Naive thymus-derived CD4-positive, alpha-beta T cell (primary cell): ENCODE measurements around the gene ELK4. TPM values are rescaled to one million over a fixed set of nuclear protein-coding genes. Genes with fewer than 3 reads are reported as not detected.

Experiments
- ATAC-seq: fragments of 150-1000 bp; cut with Tn5 transposase; 2 replicates; pipeline ENCODE4 v1.10.0; 2021; ENCODE audit warnings: mild to moderate bottlenecking, moderate library complexity
- CTCF ChIA-PET: fragments of 350-600 bp; sonication (Branson Sonifier 250); formaldehyde crosslinking; loops from one replicate; lab custom pipeline; 2021; ENCODE audit warnings: antibody characterized with exemption; lab: Charles Lee
- POLR2A ChIA-PET: fragments of 350-600 bp; sonication (Branson Sonifier 250); formaldehyde crosslinking; loops from one replicate; lab custom pipeline; 2021; ENCODE audit warnings: antibody characterized with exemption, inconsistent platforms; lab: Charles Lee
- DNase-seq, 9 donors: peaks; one replicate each; pipeline versions ENCODE4 v3.0.0 to v3.0.0-alpha.2; 2020 to 2022; ENCODE audit warnings: mixed read lengths in 1 of 9
- H3K27ac ChIP-seq: one replicate; pipeline ENCODE4 v1.7.0; 2013; ENCODE audit warnings: mild to moderate bottlenecking, low read depth, low read length, moderate library complexity
- H3K27me3 ChIP-seq, 2 donors: one replicate each; pipeline ENCODE4 v1.7.0; 2013; ENCODE audit warnings: low read length in 2 of 2, mild to moderate bottlenecking in 2 of 2, moderate library complexity in 2 of 2; ENCODE audit not compliant: control insufficient read depth in 2 of 2, insufficient read depth in 2 of 2
- H3K36me3 ChIP-seq, 3 experiments: 1 replicate in 2 of 3; 2 replicates in 1 of 3; pipeline ENCODE4 v1.7.0; 2013; ENCODE audit warnings: low read length in 3 of 3, mild to moderate bottlenecking in 3 of 3, moderate library complexity in 1 of 3; ENCODE audit not compliant: insufficient read depth in 3 of 3, control insufficient read depth in 2 of 3
- H3K4me1 ChIP-seq, 2 donors: one replicate each; pipeline ENCODE4 v1.7.0; 2013; ENCODE audit warnings: low read length in 2 of 2, mild to moderate bottlenecking in 2 of 2, moderate library complexity in 1 of 2; ENCODE audit not compliant: control insufficient read depth in 2 of 2, insufficient read depth in 2 of 2
- H3K4me3 ChIP-seq: 2 replicates; pipeline ENCODE4 v1.7.0; 2013; ENCODE audit warnings: mild to moderate bottlenecking, low read length
- H3K9me3 ChIP-seq, 3 experiments: 1 replicate in 2 of 3; 2 replicates in 1 of 3; pipeline ENCODE4 v1.7.0; 2013; ENCODE audit warnings: low read length in 3 of 3; ENCODE audit not compliant: control insufficient read depth in 2 of 3
- H3K27ac Mint-ChIP-seq, 9 donors: one replicate each; pipeline ENCODE4 v1.8.0; 2020 to 2022; ENCODE audit warnings: mixed read lengths in 9 of 9, mild to moderate bottlenecking in 8 of 9, moderate library complexity in 5 of 9, inconsistent platforms in 2 of 9
- H3K27me3 Mint-ChIP-seq, 5 donors: one replicate each; pipeline ENCODE4 v1.8.0; 2021 to 2022; ENCODE audit warnings: mixed read lengths in 5 of 5, mild to moderate bottlenecking in 1 of 5
- H3K36me3 Mint-ChIP-seq, 5 donors: one replicate each; pipeline ENCODE4 v1.8.0; 2020 to 2022; ENCODE audit warnings: mixed read lengths in 5 of 5, mild to moderate bottlenecking in 3 of 5, inconsistent platforms in 1 of 5
- H3K4me1 Mint-ChIP-seq, 7 donors: one replicate each; pipeline ENCODE4 v1.8.0; 2020 to 2022; ENCODE audit warnings: mixed read lengths in 7 of 7, mild to moderate bottlenecking in 3 of 7, inconsistent platforms in 1 of 7
- H3K4me3 Mint-ChIP-seq, 10 donors: one replicate each; pipeline ENCODE4 v1.8.0; 2020 to 2022; ENCODE audit warnings: mild to moderate bottlenecking in 10 of 10, mixed read lengths in 10 of 10, moderate library complexity in 6 of 10, inconsistent platforms in 2 of 10
- H3K9me3 Mint-ChIP-seq, 11 donors: one replicate each; pipeline ENCODE4 v1.8.0; 2020 to 2022; ENCODE audit warnings: mixed read lengths in 11 of 11, mild to moderate bottlenecking in 4 of 11, inconsistent platforms in 1 of 11, moderate library complexity in 1 of 11
- intact Hi-C, 2 donors: fragments of 100-400 bp; cut with micrococcal nuclease; formaldehyde crosslinking; loops; one replicate each; pipeline ENCODE4 v1.15.1; 2023
- polyA plus RNA-seq, 2 donors: library from polyadenylated mRNA; unstranded; fragments of 300-500 nt; fragmentation: Illumina TruSeq; gene quantifications; one replicate each; pipeline ENCODE4 v1.2.3, GENCODE V29; 2021
- total RNA-seq, 6 experiments: library from RNA in 5 of 6; stranded (reverse) in 5 of 6; gene quantifications; 1 replicate in 5 of 6; 2 replicates in 1 of 6; pipeline ENCODE4 v1.2.3 and lab custom pipeline; 2021 to 2026

Gene ELK4
- total and polyA plus RNA-seq, 7 experiments from 2014 or later, result 4.0 to 250 (median 123) TPM

DNA sequence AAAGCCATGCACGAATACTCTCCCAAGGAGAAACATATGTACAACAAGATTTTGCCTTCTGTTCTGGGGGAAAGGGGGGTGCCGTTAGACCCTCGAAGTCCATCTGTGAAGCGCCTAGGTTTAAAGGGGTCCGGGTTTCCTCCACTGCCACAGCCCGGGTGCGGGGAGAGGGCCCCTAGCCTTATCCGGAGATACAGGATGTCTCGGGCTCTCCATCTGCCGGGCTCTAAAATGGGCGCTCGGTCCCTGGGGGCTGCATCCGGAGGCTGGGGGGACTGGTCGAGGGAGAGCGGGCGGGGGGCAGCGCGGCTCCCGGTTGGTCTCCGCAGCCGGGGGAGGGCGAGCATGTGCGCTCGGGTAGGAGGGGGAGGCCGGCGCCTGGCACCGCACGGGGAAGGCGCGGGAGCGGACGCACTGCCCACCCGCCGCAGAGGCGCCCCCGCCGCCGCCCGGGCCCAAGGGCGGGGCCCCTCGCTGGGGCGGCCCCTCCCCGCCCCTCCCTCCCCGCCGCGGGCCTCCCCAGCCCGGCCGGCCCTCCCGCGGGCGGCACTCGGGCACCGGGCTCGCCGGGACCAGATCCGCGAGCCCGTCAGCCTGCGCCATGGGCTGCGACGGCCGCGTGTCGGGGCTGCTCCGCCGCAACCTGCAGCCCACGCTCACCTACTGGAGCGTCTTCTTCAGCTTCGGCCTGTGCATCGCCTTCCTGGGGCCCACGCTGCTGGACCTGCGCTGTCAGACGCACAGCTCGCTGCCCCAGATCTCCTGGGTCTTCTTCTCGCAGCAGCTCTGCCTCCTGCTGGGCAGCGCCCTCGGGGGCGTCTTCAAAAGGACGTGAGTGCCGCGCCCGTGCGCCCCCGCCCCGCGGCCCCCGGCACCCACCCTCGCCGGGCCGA is 63.1 kb downstream of the ELK4 start:
- Mint-ChIP-seq H3K4me3 (peak overlapping the region; percentile 53 to 86 (median 68)), H3K27ac (no peak overlapping the region), H3K9me3 (no peaks in the 10 kb centered on the region), H3K36me3 (no peaks in the 10 kb centered on the region), H3K4me1 (peaks cover 0 to 5% (median 4%) of the 10 kb centered on the region in 7 donors), H3K27me3 (peaks cover 42 to 79% (median 49%) of the 10 kb centered on the region in 5 donors)
- Histone ChIP-seq H3K4me1 (peaks cover 0 to 5% of the 10 kb centered on the region in 2 donors), H3K4me3 (no peak overlapping the region), H3K9me3 (no peaks in the 10 kb centered on the region), H3K36me3 (no peaks in the 10 kb centered on the region), H3K27me3 (peaks cover 3 to 14% of the 10 kb centered on the region in 2 donors), H3K27ac (no peak overlapping the region)
- ChIA-PET POLR2A (no interaction called here), CTCF (no interaction called here)
- intact Hi-C loops, result no loop called here
- ATAC-seq (peak; percentile 36), DNase-seq (peak in 1 of 9 donors; percentile 23)

GRCh38 chr1:205568135-205568468 is 63.7 kb downstream of the ELK4 start:
- peaks cover 3 to 14% of the 10 kb centered on the region in 2 donors for H3K27me3 ChIP-seq
- H3K36me3 ChIP-seq, result no peaks in the 10 kb centered on the region
- no peak for ATAC-seq
- H3K4me1 Mint-ChIP-seq, result peaks cover 0 to 5% (median 4%) of the 10 kb centered on the region in 7 donors
- H3K27ac Mint-ChIP-seq, result no peak overlapping the region
- H3K36me3 Mint-ChIP-seq, result no peaks in the 10 kb centered on the region
- intact Hi-C loops, result no loop called here
- H3K27ac ChIP-seq, result no peak overlapping the region
- no peaks in the 10 kb centered on the region for H3K9me3 Mint-ChIP-seq
- ChIA-PET POLR2A (no interaction called here), CTCF (no interaction called here)
- no peaks in the 10 kb centered on the region for H3K9me3 ChIP-seq
- DNase-seq, result no peak
- H3K4me3 Mint-ChIP-seq, result peak overlapping the region in 8 of 10 donors; percentile 60 to 78 (median 66)
- H3K4me1 ChIP-seq, result peaks cover 0 to 5% of the 10 kb centered on the region in 2 donors
- H3K4me3 ChIP-seq, result no peak overlapping the region
- peaks cover 42 to 75% (median 50%) of the 10 kb centered on the region in 5 donors for H3K27me3 Mint-ChIP-seq

GRCh38 chr1:205567716-205568115 is 64.1 kb downstream of the ELK4 start:
- no peak for ATAC-seq
- DNase-seq, result no peak
- Mint-ChIP-seq H3K27me3 (peaks cover 40 to 73% (median 51%) of the 10 kb centered on the region in 5 donors), H3K9me3 (no peaks in the 10 kb centered on the region), H3K27ac (no peak overlapping the region), H3K4me3 (peak overlapping the region in 2 of 10 donors; percentile 18 to 78), H3K4me1 (peaks cover 0 to 5% (median 4%) of the 10 kb centered on the region in 7 donors), H3K36me3 (no peaks in the 10 kb centered on the region)
- Histone ChIP-seq H3K9me3 (no peaks in the 10 kb centered on the region), H3K36me3 (no peaks in the 10 kb centered on the region), H3K27me3 (peaks cover 3 to 14% of the 10 kb centered on the region in 2 donors), H3K4me1 (peaks cover 0 to 5% of the 10 kb centered on the region in 2 donors), H3K4me3 (no peak overlapping the region), H3K27ac (no peak overlapping the region)
- intact Hi-C loops, result no loop called here
- POLR2A ChIA-PET, result no interaction called here
- CTCF ChIA-PET, result no interaction called here

GRCh38 chr1:205565799-205566198 is 66.0 kb downstream of the ELK4 start:
- peaks cover 0 to 3% (median 0%) of the 10 kb centered on the region in 5 donors for H3K36me3 Mint-ChIP-seq
- ATAC-seq, result no peak
- H3K4me3 ChIP-seq, result no peak overlapping the region
- POLR2A ChIA-PET, result no interaction called here
- peaks cover 3 to 14% of the 10 kb centered on the region in 2 donors for H3K27me3 ChIP-seq
- peaks cover 0 to 5% of the 10 kb centered on the region in 2 donors for H3K4me1 ChIP-seq
- peaks cover 0 to 17% (median 7%) of the 10 kb centered on the region in 11 donors for H3K9me3 Mint-ChIP-seq
- H3K27me3 Mint-ChIP-seq, result peaks cover 45 to 68% (median 53%) of the 10 kb centered on the region in 5 donors
- DNase-seq, result no peak
- H3K9me3 ChIP-seq, result peaks cover 0 to 11% (median 0%) of the 10 kb centered on the region in 3 experiments
- no peak overlapping the region for H3K27ac ChIP-seq
- CTCF ChIA-PET, result no interaction called here
- no peaks in the 10 kb centered on the region for H3K36me3 ChIP-seq
- intact Hi-C loops, result no loop called here
- no peak overlapping the region for H3K4me3 Mint-ChIP-seq
- H3K4me1 Mint-ChIP-seq, result peaks cover 0 to 5% (median 4%) of the 10 kb centered on the region in 7 donors
- H3K27ac Mint-ChIP-seq, result no peak overlapping the region

DNA sequence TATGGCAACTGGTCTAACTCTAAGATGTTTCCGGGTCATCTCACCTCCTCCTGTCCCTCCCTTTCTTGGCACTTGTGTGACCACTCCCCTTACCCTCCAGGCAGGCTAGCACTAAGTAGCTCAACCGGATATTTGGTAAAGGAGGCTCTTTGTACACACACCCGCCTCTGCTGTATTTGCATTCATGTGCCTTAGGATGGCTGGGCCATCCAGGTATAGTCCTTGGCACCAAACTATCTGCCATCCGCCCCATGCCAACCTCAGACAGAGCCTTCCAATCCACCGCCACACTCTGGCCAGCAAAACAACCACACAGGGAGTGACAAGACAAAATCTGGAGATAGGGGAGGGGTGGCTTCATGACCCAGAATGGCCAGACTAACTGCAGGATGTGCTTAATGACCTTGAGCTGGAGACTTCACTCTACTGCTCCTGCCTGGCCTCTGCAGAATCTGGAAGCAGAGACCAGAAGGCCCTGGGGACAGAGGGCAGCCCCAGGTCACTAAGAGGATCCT is 67.8 kb downstream of the ELK4 start:
- ChIA-PET CTCF (interaction anchor here (0.6 kb wide), 1 partner anchor 94 kb away, joined by 3 read pairs; no protein-coding TSS in a partner anchor), POLR2A (no interaction called here)
- H3K27ac ChIP-seq, result no peak overlapping the region
- Mint-ChIP-seq H3K27me3 (peaks cover 56 to 68% (median 64%) of the 10 kb centered on the region in 5 donors), H3K36me3 (peaks cover 0 to 3% (median 0%) of the 10 kb centered on the region in 5 donors), H3K4me1 (peaks cover 0 to 5% (median 4%) of the 10 kb centered on the region in 7 donors), H3K4me3 (no peak overlapping the region), H3K9me3 (peaks cover 0 to 32% (median 10%) of the 10 kb centered on the region in 11 donors), H3K27ac (no peak overlapping the region)
- peaks cover 0 to 11% (median 0%) of the 10 kb centered on the region in 3 experiments for H3K9me3 ChIP-seq
- no peak overlapping the region for H3K4me3 ChIP-seq
- intact Hi-C loops, result no loop called here
- H3K4me1 ChIP-seq, result peaks cover 0 to 5% of the 10 kb centered on the region in 2 donors
- peaks cover 0 to 16% of the 10 kb centered on the region in 2 donors for H3K27me3 ChIP-seq
- ATAC-seq, result no peak
- no peak for DNase-seq
- no peaks in the 10 kb centered on the region for H3K36me3 ChIP-seq

DNA sequence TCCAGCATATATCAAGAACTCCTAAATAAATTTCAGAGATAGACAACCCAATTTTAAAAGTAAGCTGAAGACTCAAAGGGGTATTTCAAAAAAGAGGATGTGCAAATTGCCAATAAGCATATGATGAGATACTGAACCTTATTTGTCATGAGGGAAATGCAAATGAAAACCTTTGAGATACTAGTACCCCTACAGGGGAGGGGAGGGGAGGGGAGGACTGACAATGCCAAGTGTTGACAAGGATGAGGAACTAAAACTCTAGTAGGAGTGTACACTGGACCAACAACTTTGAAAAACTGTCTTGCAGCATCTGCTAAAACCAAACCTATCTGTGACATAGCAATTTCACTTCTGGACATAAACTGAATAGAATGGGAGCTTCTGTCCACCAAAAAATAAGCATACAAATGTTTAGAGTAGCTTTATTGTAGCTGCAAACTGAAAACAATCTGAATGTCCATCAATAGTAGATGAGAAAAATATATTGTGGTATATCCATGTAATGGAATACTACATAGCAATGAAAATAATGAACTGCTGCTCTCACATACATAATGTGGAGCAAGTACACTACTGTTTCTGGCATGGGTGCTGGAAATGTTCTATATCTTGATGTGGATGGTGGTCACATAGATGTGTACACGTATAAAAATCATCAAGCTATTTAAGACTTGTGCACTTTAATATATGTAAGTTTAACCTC is 70.2 kb downstream of the ELK4 start:
- peaks cover 57 to 66% (median 65%) of the 10 kb centered on the region in 5 donors for H3K27me3 Mint-ChIP-seq
- no peak for ATAC-seq
- ChIA-PET CTCF (interaction anchor here (1.7 kb wide), 1 partner anchor 76 kb away, joined by 6 read pairs; no protein-coding TSS in a partner anchor), POLR2A (interaction anchor here (0.6 to 0.9 kb wide), 2 partner anchors 39 to 151 kb away, joined by 3 to 5 read pairs; no protein-coding TSS in a partner anchor)
- Histone ChIP-seq H3K9me3 (peaks cover 0 to 11% (median 0%) of the 10 kb centered on the region in 3 experiments), H3K36me3 (no peaks in the 10 kb centered on the region), H3K4me3 (no peak overlapping the region), H3K27me3 (peaks cover 0 to 6% of the 10 kb centered on the region in 2 donors), H3K4me1 (no peaks in the 10 kb centered on the region), H3K27ac (no peak overlapping the region)
- intact Hi-C loops, result no loop called here
- H3K9me3 Mint-ChIP-seq, result peaks cover 0 to 32% (median 10%) of the 10 kb centered on the region in 11 donors
- H3K4me3 Mint-ChIP-seq, result no peak overlapping the region
- peaks cover 0 to 3% (median 0%) of the 10 kb centered on the region in 5 donors for H3K36me3 Mint-ChIP-seq
- no peaks in the 10 kb centered on the region for H3K4me1 Mint-ChIP-seq
- no peak for DNase-seq
- no peak overlapping the region for H3K27ac Mint-ChIP-seq
